ENCODE data around the gene DDX47.
A peak's percentile ranks its signal among the peaks of the same experiment; 100 is the strongest.

Gene DDX47

DNA sequence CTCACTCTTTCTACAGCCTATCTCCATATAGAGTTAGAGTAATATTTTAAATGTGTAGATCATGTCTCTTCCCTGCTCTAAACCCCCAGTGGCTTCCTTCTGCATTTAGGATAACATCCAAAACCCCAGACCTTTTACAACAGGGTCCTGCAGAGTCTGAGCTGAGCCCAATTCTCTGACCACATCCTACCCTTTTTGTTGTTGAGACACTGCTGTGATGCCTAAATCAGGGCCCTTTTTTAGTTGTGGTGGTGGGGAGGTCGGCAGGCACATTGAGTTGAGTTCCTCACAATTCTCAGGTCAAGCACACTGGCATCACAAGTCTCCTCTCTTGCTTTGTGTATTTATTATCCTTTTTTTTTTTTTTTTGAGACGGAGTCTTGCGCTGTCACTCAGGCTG lies 1.8 kb upstream of the DDX47 start:
- in situ Hi-C loops (cut with MboI; ENCODE audit: low pct_unique_long_range_greater_than_20kb, low sequenced_read_pairs, unreplicated experiment) = no loop called here
- TF ChIP-seq, protein P1, sequence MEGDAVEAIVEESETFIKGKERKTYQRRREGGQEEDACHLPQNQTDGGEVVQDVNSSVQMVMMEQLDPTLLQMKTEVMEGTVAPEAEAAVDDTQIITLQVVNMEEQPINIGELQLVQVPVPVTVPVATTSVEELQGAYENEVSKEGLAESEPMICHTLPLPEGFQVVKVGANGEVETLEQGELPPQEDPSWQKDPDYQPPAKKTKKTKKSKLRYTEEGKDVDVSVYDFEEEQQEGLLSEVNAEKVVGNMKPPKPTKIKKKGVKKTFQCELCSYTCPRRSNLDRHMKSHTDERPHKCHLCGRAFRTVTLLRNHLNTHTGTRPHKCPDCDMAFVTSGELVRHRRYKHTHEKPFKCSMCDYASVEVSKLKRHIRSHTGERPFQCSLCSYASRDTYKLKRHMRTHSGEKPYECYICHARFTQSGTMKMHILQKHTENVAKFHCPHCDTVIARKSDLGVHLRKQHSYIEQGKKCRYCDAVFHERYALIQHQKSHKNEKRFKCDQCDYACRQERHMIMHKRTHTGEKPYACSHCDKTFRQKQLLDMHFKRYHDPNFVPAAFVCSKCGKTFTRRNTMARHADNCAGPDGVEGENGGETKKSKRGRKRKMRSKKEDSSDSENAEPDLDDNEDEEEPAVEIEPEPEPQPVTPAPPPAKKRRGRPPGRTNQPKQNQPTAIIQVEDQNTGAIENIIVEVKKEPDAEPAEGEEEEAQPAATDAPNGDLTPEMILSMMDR (IDR thresholded peaks at IDR 0.05; ENCODE audit: extremely low read depth, insufficient read depth, missing control alignments) = no peak
- DNase-seq (ENCODE audit: low spot score) = no peak

DNA sequence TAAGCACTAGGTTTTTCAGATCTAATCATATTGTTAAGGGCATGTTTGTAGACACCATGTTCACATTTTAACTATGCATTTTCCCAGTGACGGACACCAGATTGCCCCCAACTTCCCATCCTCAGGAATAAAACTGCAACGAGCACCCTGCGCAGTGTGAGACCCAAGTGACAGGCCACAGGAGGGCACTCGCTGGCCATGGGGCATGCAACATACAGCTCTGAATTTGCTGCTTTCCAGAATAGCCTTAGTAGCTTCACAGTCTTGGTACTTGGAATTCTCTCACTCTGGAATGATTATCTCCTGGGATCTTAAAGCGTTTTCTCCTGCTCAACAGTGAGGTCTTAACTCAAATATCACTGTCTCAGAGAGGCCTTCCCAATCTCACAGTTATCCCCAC lies 972 bp upstream of the DDX47 start:
- no peak for DNase-seq (ENCODE audit: low spot score)
- TF ChIP-seq, protein P1 (IDR thresholded peaks at IDR 0.05; ENCODE audit: extremely low read depth, insufficient read depth, missing control alignments) = no peak
- in situ Hi-C loops (cut with MboI; ENCODE audit: low pct_unique_long_range_greater_than_20kb, low sequenced_read_pairs, unreplicated experiment) = no loop called here

DNA sequence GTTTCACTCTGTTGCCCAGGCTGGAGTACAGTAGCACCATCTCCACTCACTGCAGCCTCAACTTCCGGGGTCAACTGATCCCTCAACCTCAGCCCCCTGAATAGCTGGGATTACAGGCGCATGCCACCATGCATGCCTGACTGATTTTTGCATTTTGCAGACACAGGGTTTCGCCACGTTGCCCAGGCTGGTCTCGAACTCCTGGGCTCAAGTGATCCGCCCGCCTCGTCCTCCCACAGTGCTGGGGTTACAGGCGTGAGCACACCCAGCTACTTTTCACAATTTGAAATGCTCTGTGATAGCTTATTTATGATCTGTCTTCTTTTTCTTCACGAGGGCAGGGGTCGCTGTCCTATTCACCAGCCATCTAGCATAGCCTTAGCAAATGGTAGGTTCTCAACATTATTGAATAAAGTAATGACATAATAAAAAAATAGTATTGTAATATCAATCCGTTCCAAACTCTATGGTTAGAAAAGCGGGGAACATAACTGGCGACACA lies 477 bp upstream of the DDX47 start:
- no peak for DNase-seq (ENCODE audit: low spot score)
- in situ Hi-C loops (cut with MboI; ENCODE audit: low pct_unique_long_range_greater_than_20kb, low sequenced_read_pairs, unreplicated experiment) = no loop called here
- TF ChIP-seq, protein P1 (IDR thresholded peaks at IDR 0.05; ENCODE audit: extremely low read depth, insufficient read depth, missing control alignments) = no peak

DNA sequence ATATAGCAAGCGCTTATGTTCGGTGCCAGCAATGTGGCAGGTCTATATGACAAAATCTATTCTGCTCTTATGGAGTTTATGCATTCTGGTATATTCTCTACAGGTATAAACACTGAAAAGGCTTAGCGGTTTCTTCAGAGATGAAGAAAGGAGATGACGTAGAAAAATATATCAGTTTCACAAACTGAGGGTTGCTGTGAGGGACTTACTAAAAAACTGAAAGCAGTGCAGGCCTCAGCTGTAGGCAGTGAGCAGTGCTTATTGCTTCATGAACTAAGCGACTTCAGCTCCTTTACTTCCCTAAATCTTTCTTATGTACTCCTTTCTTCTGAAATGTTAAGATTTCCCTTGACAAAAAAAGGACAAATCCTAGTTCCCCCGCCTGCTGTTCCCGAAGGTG lies 4.5 kb downstream of the DDX47 start:
- in situ Hi-C loops (cut with MboI; ENCODE audit: low pct_unique_long_range_greater_than_20kb, low sequenced_read_pairs, unreplicated experiment) = no loop called here
- DNase-seq (ENCODE audit: low spot score) = peak; percentile 41
- TF ChIP-seq, protein P1 (IDR thresholded peaks at IDR 0.05; ENCODE audit: extremely low read depth, insufficient read depth, missing control alignments) = no peak

DNA sequence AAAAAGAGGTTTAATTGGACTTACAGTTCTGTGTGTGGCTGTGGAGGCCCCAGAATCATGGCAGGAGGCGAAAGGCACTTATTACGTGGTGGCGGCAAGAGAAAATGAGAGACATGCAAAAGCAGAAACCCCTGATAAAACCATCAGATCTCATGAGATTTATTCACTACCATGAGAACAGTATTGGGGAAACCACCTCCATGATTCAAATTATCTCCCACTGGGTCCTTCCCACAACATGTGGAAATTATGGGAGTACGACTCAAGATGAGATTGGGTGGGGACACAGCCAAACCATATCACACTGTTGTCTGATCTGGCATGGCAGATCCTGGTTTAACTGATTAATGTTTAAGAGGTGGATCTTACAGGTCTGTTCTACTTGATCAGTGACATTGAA lies 5.6 kb downstream of the DDX47 start:
- in situ Hi-C loops (cut with MboI; ENCODE audit: low pct_unique_long_range_greater_than_20kb, low sequenced_read_pairs, unreplicated experiment) = no loop called here
- DNase-seq (ENCODE audit: low spot score) = no peak
- TF ChIP-seq, protein P1 (IDR thresholded peaks at IDR 0.05; ENCODE audit: extremely low read depth, insufficient read depth, missing control alignments) = no peak

DNA sequence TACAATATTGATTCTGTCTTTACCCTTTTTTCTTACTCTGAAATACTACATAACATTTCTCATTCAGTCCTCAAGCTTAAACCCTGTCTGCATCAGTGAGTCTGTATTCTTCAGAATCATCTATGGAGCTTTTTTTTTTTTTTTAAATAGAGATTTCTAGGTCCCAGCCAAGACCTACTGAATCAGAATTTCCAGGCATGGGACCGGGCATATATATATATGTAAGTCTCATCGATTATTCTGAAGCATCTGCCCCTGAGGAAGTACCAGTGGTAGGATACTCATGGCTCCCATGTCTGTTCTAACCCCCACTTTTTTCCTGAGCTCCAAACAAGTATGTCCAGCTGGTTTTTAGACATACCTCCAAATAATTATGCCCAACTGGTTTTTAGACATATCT lies 6.1 kb downstream of the DDX47 start:
- DNase-seq (ENCODE audit: low spot score) = no peak
- in situ Hi-C loops (cut with MboI; ENCODE audit: low pct_unique_long_range_greater_than_20kb, low sequenced_read_pairs, unreplicated experiment) = no loop called here
- TF ChIP-seq, protein P1 (IDR thresholded peaks at IDR 0.05; ENCODE audit: extremely low read depth, insufficient read depth, missing control alignments) = no peak

Measured in GM13977 (cell line).